HG03469 (cell line): ENCODE data around the gene IFIT5.
"Not testable (repeated sequence)": the region's sequence is repeated elsewhere in the genome, so short reads cannot be mapped to it uniquely, and the experiment has no call there.

Experiments used
- ATAC-seq: cut with Tn5 transposase; IDR thresholded peaks from one replicate; pipeline ENCODE4 v1.9.1; 2021; ENCODE audit warnings: mild to moderate bottlenecking, moderate library complexity, moderate number of reproducible peaks; ENCODE audit not compliant: unreplicated experiment

Gene IFIT5

DNA sequence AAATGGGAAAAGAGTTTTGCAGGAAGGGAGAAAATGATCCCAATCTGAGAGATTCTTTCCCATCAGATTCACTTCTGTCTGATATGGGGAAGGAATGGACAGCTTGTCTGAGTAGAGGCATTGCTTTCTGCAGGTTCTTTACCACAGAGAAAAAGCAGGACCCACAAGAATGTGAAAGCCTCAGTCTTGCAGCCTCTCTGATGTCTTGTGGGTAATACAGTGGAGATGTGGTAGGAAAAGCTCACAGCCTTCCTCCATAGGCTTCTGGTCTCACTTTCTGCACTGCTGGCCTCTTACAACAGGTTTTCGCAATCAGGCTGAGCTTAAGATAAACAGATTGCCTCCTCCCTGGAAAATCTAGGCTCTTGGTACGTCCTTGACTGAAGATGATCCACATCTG is 21.4 kb upstream of the IFIT5 start:
- ATAC-seq, result no peak

DNA sequence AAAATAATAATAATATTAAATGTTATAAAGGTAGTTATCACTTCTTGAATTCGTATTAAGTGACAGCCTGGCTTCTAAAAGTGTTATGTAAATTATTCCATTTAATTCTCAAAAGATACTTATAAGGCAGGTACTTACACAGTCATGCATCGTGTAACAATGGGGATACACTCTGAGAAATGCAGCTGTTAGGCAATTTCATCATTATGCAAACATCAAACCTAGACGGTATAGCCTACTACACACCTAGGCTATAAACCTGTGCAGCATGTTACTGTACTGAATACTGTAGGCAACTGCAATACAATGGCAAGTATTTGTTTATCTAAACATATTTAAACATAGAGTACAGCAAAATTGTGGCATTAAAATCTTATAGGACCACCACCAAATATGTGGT is 20.5 kb upstream of the IFIT5 start:
- no peak for ATAC-seq

DNA sequence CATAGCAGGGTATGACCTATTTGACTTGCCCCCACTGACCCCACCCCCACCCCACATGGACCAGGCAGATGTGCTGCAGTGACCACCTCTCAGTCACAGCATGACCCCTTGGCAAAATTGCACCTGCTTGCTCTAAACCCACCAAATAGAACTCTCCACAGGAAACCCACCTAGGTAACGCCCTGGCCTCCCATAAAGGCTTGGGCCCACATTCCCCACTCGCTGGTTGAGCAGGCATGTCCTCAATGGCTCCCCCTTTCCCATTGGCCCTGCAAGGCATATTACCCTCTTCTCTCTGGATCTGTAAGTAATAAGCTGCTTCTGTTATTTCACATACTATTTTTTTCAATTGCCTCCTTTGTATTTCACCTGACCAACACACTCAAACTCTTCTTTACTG is 19.2 kb upstream of the IFIT5 start:
- ATAC-seq, result no peak

- no peak for ATAC-seq
These were observed 16.2 kb upstream of the IFIT5 start for GRCh38 chr10:89398003-89398749.

DNA sequence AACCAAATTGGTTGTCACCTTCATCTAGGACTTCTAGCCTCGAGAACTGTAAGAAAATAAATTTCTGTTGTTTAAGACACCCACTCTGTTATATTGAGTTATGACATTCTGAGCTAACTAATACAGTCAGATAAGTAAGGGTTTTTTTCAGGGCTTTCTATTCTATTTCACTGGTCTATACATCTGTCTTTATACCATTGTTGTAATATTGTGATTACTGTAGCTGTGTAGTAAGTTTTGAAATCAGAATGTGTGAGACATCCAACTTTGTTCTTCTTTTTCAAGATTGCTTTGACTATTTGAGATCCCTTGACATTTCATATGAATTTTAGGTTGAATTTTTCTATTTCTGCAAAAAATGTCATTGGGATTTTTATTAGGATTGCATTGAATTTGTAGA is 14.4 kb upstream of the IFIT5 start:
- no peak for ATAC-seq

GRCh38 chr10:89403043-89403442 is 11.3 kb upstream of the IFIT5 start:
- no peak for ATAC-seq

GRCh38 chr10:89404104-89405047 is 10.0 kb upstream of the IFIT5 start:
- no peak for ATAC-seq

- ATAC-seq, result not testable (repeated sequence)
These were observed 8.2 kb upstream of the IFIT5 start for GRCh38 chr10:89406178-89406577.

DNA sequence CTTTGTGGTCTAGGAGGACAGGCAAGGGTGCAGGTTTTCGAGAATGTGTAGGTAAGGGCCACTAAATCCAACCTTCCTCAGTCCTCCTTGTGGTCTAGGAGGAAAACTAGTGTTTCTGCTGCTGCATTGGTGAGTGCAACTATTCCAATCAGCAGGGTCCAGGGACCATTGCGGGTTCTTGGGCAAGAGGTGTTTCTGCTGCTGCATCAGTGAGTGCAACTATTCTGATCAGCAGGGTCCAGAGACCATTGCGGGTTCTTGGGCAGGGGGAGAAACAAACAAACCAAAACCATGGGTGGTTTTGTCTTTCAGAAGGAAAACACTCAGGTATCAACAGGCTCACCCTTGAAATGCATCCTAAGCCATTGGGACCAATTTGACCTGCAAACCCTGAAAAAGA is 6.6 kb upstream of the IFIT5 start:
- not testable (repeated sequence) for ATAC-seq

DNA sequence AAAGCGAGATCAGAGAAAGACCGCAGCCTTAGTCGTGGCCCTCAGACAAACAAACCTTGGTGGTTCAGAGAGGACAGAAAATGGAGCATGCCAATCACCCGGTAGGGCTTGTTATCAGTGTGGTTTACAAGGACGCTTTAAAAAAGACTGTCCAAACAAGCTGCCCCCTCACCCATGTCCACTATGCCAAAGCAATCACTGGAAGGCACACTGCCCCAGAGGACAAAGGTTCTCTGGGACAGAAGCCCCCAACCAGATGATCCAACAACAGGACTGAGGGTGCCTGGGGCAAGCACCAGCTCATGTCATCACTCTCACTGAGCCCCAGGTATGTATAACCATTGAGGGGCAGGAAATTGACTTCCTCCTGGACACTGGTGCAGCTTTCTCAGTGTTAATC is 5.1 kb upstream of the IFIT5 start:
- not testable (repeated sequence) for ATAC-seq

DNA sequence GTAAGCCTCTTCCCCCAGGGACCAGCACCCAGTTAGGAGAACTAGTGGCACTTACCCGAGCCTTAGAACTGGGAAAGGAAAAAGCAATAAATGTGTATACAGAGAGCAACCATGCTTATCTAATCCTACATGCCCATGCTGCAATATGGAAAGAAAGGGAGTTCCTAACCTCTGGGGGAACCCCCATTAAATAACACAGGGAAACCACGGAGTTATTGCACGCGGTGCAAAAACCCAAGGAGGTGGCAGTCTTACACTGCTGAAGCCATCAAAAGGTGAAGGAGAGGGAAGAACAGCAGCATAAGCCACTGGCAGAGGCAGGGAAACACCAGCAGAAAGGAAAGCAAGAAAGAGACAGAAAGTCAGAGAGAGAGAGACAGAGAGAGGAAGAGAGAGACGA is 3.8 kb upstream of the IFIT5 start:
- ATAC-seq, result not testable (repeated sequence)

GRCh38 chr10:89411135-89411534 is 3.2 kb upstream of the IFIT5 start:
- ATAC-seq, result not testable (repeated sequence)

DNA sequence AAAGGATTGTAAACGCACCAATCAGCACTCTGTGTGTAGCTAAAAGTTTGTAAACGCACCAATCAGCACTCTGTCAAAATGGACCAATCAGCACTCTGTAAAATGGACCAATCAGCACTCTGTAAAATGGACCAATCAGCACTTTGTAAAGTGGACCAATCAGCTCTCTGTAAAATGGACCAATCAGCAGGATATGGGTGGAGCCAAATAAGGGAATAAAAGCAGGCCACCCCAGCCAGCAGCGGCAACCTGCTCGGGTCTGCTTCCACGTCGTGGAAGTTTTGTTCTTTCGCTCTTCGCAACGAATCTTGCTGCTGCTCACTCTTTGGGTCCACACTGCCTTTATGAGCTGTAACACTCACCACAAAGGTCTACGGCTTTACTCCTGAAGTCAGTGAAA is 2.1 kb upstream of the IFIT5 start:
- not testable (repeated sequence) for ATAC-seq

GRCh38 chr10:89413398-89413912 is 913 bp upstream of the IFIT5 start:
- no peak for ATAC-seq

- peak; percentile 27 for ATAC-seq
These were observed 782 bp downstream of the IFIT5 start for GRCh38 chr10:89414879-89415821.

DNA sequence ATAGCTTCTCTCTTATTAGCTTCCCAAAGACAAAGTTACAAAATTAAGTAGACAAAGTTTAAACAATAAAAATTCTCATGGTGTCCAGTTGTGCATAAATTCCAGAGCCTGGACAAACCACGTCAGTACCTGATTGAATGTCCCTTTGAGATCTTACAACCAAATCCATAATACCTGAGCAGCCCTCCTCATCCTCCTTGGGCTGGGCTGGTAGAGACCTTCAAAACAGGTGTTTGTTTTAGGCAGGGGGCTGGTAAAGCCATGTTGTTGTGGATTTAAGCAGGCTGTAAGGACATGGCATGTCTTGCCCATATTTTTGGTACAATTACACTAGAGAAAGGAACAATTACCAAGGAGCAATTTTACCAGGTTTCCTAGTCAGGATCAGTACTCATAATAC is 2.1 kb downstream of the IFIT5 start:
- no peak for ATAC-seq

- ATAC-seq, result no peak
These were observed 5.2 kb downstream of the IFIT5 start for GRCh38 chr10:89419548-89419947.

- ATAC-seq, result no peak
These were observed 6.7 kb downstream of the IFIT5 start for GRCh38 chr10:89421018-89421476.

DNA sequence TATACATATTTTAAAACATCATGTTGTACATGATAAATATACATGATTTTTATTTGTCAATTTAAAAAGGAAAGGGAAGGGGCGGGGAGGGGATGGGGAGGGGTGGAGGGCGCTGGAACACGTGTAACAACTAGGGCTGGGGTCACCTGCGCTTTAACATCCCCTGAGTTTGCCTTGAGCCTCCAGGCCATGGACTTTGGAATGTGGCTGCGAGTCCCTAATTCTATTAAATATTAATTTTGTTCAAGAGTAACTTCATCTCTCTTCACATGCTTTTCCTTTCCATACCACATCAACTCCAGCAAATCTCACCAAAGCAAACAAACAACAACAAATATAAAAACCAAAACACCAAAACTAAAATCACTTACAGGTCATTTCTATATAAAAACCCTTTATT is 10.6 kb downstream of the IFIT5 start:
- no peak for ATAC-seq

DNA sequence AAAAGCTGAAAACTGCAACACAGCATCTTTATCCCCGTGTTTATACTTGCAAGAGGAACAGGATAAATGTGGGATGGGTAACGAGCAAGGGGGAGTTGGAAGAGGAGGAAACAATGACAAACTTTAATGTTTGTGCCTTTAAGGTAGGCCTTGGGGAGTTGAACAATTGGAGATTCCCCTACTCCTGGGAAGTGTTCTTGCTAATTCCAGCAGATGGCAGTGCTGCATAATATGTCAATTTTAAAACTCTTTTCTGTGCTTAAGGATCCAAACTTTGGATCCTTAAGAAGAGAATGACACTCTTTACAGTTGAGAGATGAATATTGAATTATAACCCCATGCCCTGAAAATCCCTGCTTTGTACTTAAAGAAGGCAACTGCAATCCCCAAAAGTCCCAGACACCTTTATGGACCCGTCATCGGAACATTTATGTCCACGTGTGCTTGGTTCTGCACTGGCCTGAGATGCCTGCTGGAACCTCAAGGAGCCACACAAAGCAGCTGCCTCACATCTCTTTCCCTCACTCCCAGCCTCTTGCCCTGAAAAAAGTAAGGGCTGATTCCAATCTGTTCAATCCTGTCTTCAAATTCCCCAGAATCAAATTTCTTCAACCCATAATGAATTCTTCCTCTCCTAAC is 12.0 kb downstream of the IFIT5 start:
- no peak for ATAC-seq
